Measurements from ENCODE around the gene KCNJ6.
"Not testable (repeated sequence)": the region's sequence is repeated elsewhere in the genome, so short reads cannot be mapped to it uniquely, and the experiment has no call there.

Gene KCNJ6

GRCh38 chr21:37592496-37592895, 323.8 kb downstream of the KCNJ6 start:
- DNase-seq: no peak

- DNase-seq: not testable (repeated sequence)
Measured at GRCh38 chr21:37591994-37592393, 324.3 kb downstream of the KCNJ6 start.

- not testable (repeated sequence) for DNase-seq
Measured at GRCh38 chr21:37590836-37591235, 325.4 kb downstream of the KCNJ6 start.

- not testable (repeated sequence) for DNase-seq
Measured at GRCh38 chr21:37588644-37589043, 327.6 kb downstream of the KCNJ6 start.

GRCh38 chr21:37587635-37588177, 328.6 kb downstream of the KCNJ6 start:
- DNase-seq: no peak

GRCh38 chr21:37587203-37587602, 329.1 kb downstream of the KCNJ6 start:
- DNase-seq: no peak

GRCh38 chr21:37582590-37582989, 333.7 kb downstream of the KCNJ6 start:
- DNase-seq: no peak

GRCh38 chr21:37580666-37581065, 335.6 kb downstream of the KCNJ6 start:
- no peak for DNase-seq

GRCh38 chr21:37579356-37579755, 336.9 kb downstream of the KCNJ6 start:
- no peak for DNase-seq

- DNase-seq: no peak
Measured at GRCh38 chr21:37578471-37579126, 337.7 kb downstream of the KCNJ6 start.

GRCh38 chr21:37576929-37577328, 339.3 kb downstream of the KCNJ6 start:
- not testable (repeated sequence) for DNase-seq

- no peak for DNase-seq
Measured at GRCh38 chr21:37575580-37575979, 340.7 kb downstream of the KCNJ6 start.

- no peak for DNase-seq
Measured at GRCh38 chr21:37574751-37575150, 341.5 kb downstream of the KCNJ6 start.

- no peak for DNase-seq
Measured at GRCh38 chr21:37574316-37574715, 341.9 kb downstream of the KCNJ6 start.

- no peak for DNase-seq
Measured at GRCh38 chr21:37571442-37571841, 344.8 kb downstream of the KCNJ6 start.

GRCh38 chr21:37568916-37569315, 347.3 kb downstream of the KCNJ6 start:
- no peak for DNase-seq

GRCh38 chr21:37568415-37568814, 347.8 kb downstream of the KCNJ6 start:
- no peak for DNase-seq

- no peak for DNase-seq
Measured at GRCh38 chr21:37566790-37567615, 349.3 kb downstream of the KCNJ6 start.

GRCh38 chr21:37565530-37566223, 350.6 kb downstream of the KCNJ6 start:
- DNase-seq: no peak

- no peak for DNase-seq
Measured at GRCh38 chr21:37564924-37565529, 351.2 kb downstream of the KCNJ6 start.

GRCh38 chr21:37564341-37564923, 351.8 kb downstream of the KCNJ6 start:
- peak; percentile 63 for DNase-seq

GRCh38 chr21:37563641-37564340, 352.5 kb downstream of the KCNJ6 start:
- peak; percentile 77 for DNase-seq
